HCT116 (cell line): ENCODE data around the gene GJA1. TPM values are rescaled to one million over a fixed set of nuclear protein-coding genes. Genes with fewer than 3 reads are reported as not detected.

Experiments used
- total RNA-seq: library from RNA; stranded (reverse); gene quantifications from one replicate; pipeline ENCODE4 v1.2.1, GENCODE V29; 2021; ENCODE audit not compliant: unreplicated experiment

The GJA1 gene
- total RNA-seq, 1 experiment from 2014 or later = 1.1 TPM

Other genes with a start within 250 kb of the GJA1 start
- gene TBC1D32, start 101.2 kb upstream of the GJA1 start, total RNA-seq = 13.8 TPM